GM19240 (cell line): ENCODE measurements around the gene GMEB2.
"Not testable (repeated sequence)": the region's sequence is repeated elsewhere in the genome, so short reads cannot be mapped to it uniquely, and the experiment has no call there.

Experiments
- DNase-seq: peaks from one replicate; pipeline ENCODE4 v3.0.0; 2011; ENCODE audit warnings: low spot score; ENCODE audit not compliant: insufficient read length

Gene GMEB2

GRCh38 chr20:63573647-63574131 lies 53.2 kb downstream of the GMEB2 start:
- DNase-seq = no peak

GRCh38 chr20:63572788-63573646 lies 53.9 kb downstream of the GMEB2 start:
- DNase-seq = no peak

GRCh38 chr20:63572071-63572787 lies 54.7 kb downstream of the GMEB2 start:
- no peak for DNase-seq

- not testable (repeated sequence) for DNase-seq
Observed at GRCh38 chr20:63571087-63571478, 55.8 kb downstream of the GMEB2 start.

GRCh38 chr20:63570281-63571086 lies 56.4 kb downstream of the GMEB2 start:
- DNase-seq = no peak

GRCh38 chr20:63568986-63569949 lies 57.6 kb downstream of the GMEB2 start:
- no peak for DNase-seq

GRCh38 chr20:63568170-63568981 lies 58.5 kb downstream of the GMEB2 start:
- DNase-seq = no peak

GRCh38 chr20:63567386-63568169 lies 59.3 kb downstream of the GMEB2 start:
- DNase-seq = peak; percentile 65

GRCh38 chr20:63567136-63567385 lies 59.8 kb downstream of the GMEB2 start:
- no peak for DNase-seq

- no peak for DNase-seq
Observed at GRCh38 chr20:63566395-63567135, 60.3 kb downstream of the GMEB2 start.

- DNase-seq = no peak
Observed at GRCh38 chr20:63565699-63566335, 61.1 kb downstream of the GMEB2 start.

GRCh38 chr20:63565021-63565698 lies 61.7 kb downstream of the GMEB2 start:
- no peak for DNase-seq

GRCh38 chr20:63564036-63564810 lies 62.7 kb downstream of the GMEB2 start:
- no peak for DNase-seq

- no peak for DNase-seq
Observed at GRCh38 chr20:63563225-63563935, 63.5 kb downstream of the GMEB2 start.

GRCh38 chr20:63562461-63563224 lies 64.3 kb downstream of the GMEB2 start:
- no peak for DNase-seq
